SU-DHL-6 (cell line): ENCODE measurements around the gene KRT17.

Experiments used
- H2AFZ ChIP-seq: fragments of 200-600 bp; sonication (generic); 2 replicates; pipeline ENCODE4 v1.6.1; 2014; ENCODE audit warnings: low read depth, mild to moderate bottlenecking, moderate library complexity, mixed read lengths, antibody characterized with exemption, low read length; ENCODE audit not compliant: severe bottlenecking
- H3F3A ChIP-seq: fragments of 200-600 bp; shearing (Covaris generic); 2 replicates; pipeline ENCODE4 v1.6.0; 2016; ENCODE audit warnings: antibody characterized with exemption, mild to moderate bottlenecking; ENCODE audit not compliant: insufficient read depth
- H3K27ac ChIP-seq: fragments of 200-600 bp; sonication (generic); 2 replicates; pipeline ENCODE4 v1.5.1; 2016; ENCODE audit warnings: low read depth, mild to moderate bottlenecking, low read length, moderate library complexity, mixed read lengths
- H3K27me3 ChIP-seq: fragments of 200-600 bp; sonication (generic), shearing (Covaris generic); 2 replicates; pipeline ENCODE4 v1.6.0; 2014; ENCODE audit warnings: mild to moderate bottlenecking, low read length
- H3K36me3 ChIP-seq: fragments of 200-600 bp; sonication (generic); 2 replicates; pipeline ENCODE4 v1.6.1; 2014; ENCODE audit warnings: mild to moderate bottlenecking, low read length, mixed read lengths
- H3K4me2 ChIP-seq: fragments of 300-600, 200-600 bp; shearing (Covaris generic), sonication (generic); 2 replicates; pipeline ENCODE4 v1.6.0; 2014; ENCODE audit warnings: low read length, low read depth, mild to moderate bottlenecking; ENCODE audit not compliant: poor library complexity, severe bottlenecking
- H3K4me3 ChIP-seq: fragments of 200-600 bp; sonication (generic); 2 replicates; pipeline ENCODE4 v1.5.1; 2014; ENCODE audit warnings: antibody characterized with exemption, low read length, mild to moderate bottlenecking, mixed read lengths; ENCODE audit not compliant: insufficient read depth, poor library complexity, severe bottlenecking
- H3K79me2 ChIP-seq: fragments of 200-600 bp; sonication (generic); 2 replicates; pipeline ENCODE4 v1.6.1; 2014; ENCODE audit warnings: mild to moderate bottlenecking, low read length, moderate library complexity; ENCODE audit not compliant: insufficient read depth
- H3K9ac ChIP-seq: fragments of 200-600 bp; sonication (generic); 2 replicates; pipeline ENCODE4 v1.7.0; 2014; ENCODE audit warnings: mild to moderate bottlenecking, low read length
- H3K9me2 ChIP-seq: fragments of 200-600 bp; sonication (generic); replicated peaks from 2 replicates; pipeline ENCODE4 v1.6.1; 2014; ENCODE audit warnings: low read length; ENCODE audit not compliant: insufficient read depth
- H3K9me3 ChIP-seq: fragments of 200-600 bp; sonication (generic); 2 replicates; pipeline ENCODE4 v1.6.1; 2014; ENCODE audit warnings: low read length, mixed read lengths; ENCODE audit not compliant: insufficient read depth
- H4K20me1 ChIP-seq: fragments of 200-600 bp; sonication (generic); 2 replicates; pipeline ENCODE4 v1.6.1; 2014; ENCODE audit warnings: low read depth, mild to moderate bottlenecking, antibody characterized with exemption, low read length, moderate library complexity, mixed read lengths
- CTCF ChIP-seq: fragments of 200-600 bp; sonication (generic); IDR thresholded peaks from one replicate; pipeline ENCODE4 v1.5.1; 2017; ENCODE audit warnings: antibody characterized with exemption, mild to moderate bottlenecking, low read length, moderate library complexity; ENCODE audit not compliant: insufficient read depth, poor library complexity, severe bottlenecking
- EZH2phosphoT487 ChIP-seq: fragments of 200-600 bp; sonication (generic), shearing (Covaris generic); conservative IDR thresholded peaks from 2 replicates; pipeline ENCODE4 v1.6.1; 2018; ENCODE audit warnings: mild to moderate bottlenecking, antibody characterized with exemption, low read length, moderate library complexity, mixed read lengths

The KRT17 gene

GRCh38 chr17:41655611-41656111 is 31.3 kb upstream of the KRT17 start:
- Histone ChIP-seq H3K9ac (no peak overlapping the region), H3K79me2 (no peaks in the 10 kb centered on the region), H3F3A (no peaks in the 10 kb centered on the region), H2AFZ (no peak overlapping the region), H4K20me1 (no peaks in the 10 kb centered on the region), H3K9me2 (no peaks in the 10 kb centered on the region), H3K4me2 (no peak overlapping the region), H3K4me3 (no peak overlapping the region), H3K27ac (no peak overlapping the region), H3K27me3 (no peaks in the 10 kb centered on the region), H3K9me3 (no peaks in the 10 kb centered on the region), H3K36me3 (no peaks in the 10 kb centered on the region)
- TF ChIP-seq CTCF (no peak), EZH2phosphoT487 (no peak)

DNA sequence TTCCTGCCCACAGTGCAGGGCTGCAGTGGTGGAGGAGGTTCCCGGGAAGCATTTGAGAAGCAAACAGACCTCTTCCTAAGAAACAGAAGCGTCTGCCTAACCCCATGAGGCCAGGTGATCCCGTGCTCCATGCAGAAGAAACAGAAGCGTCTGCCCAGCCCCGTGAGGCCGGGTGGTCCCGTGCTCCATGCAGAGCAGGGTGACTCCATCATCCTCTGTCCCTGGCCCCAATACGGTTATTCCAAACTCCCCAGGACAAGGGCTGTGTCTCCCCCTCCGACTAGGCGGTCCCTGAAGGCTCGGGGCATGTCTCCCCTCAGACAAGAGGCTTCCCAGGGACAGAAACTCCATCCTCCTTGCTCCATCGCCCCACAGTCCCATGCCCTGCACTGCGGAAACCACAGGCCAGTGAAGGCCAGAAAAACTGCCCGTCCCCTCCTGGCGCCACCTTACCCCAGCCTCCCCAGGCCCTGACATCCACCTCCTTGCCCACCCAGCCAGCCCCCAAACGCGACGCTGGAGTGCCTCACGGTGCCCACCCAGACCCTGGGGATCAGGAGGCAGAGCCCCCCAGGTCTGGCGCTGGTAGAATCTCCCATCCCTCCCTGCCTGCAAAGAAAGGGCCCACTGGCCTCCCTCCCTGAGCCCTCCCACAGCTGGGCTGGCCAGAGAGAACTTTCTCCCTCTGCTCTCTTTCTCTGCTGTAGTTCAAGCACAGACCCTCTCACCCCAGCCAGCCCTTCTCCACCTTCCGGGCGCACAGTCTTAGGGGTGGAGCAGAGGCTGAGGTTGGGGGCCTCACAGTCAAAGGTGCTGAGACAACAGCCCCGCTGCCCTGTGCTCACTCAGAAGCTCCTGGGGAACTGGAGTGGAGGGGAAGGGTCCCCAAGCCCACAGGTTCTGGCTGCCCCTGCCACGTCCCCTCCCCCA is 30.6 kb upstream of the KRT17 start:
- H3K9me3 ChIP-seq, result no peaks in the 10 kb centered on the region
- H3K27ac ChIP-seq, result no peak overlapping the region
- no peaks in the 10 kb centered on the region for H3F3A ChIP-seq
- H3K9me2 ChIP-seq, result no peaks in the 10 kb centered on the region
- no peak overlapping the region for H3K9ac ChIP-seq
- H3K27me3 ChIP-seq, result no peaks in the 10 kb centered on the region
- no peak overlapping the region for H3K4me2 ChIP-seq
- no peaks in the 10 kb centered on the region for H4K20me1 ChIP-seq
- no peaks in the 10 kb centered on the region for H3K36me3 ChIP-seq
- H3K4me3 ChIP-seq, result no peak overlapping the region
- no peak overlapping the region for H2AFZ ChIP-seq
- H3K79me2 ChIP-seq, result no peaks in the 10 kb centered on the region
- no peak for TF ChIP-seq EZH2phosphoT487
- no peak for TF ChIP-seq CTCF

- Histone ChIP-seq H3K9me2 (no peaks in the 10 kb centered on the region), H3F3A (no peaks in the 10 kb centered on the region), H3K27ac (no peak overlapping the region), H3K36me3 (no peaks in the 10 kb centered on the region), H2AFZ (no peak overlapping the region), H3K27me3 (no peaks in the 10 kb centered on the region), H3K4me3 (no peak overlapping the region), H3K9me3 (no peaks in the 10 kb centered on the region), H3K4me2 (no peak overlapping the region), H3K79me2 (no peaks in the 10 kb centered on the region), H4K20me1 (no peaks in the 10 kb centered on the region), H3K9ac (no peak overlapping the region)
- TF ChIP-seq CTCF, result no peak
- no peak for TF ChIP-seq EZH2phosphoT487
Measured at GRCh38 chr17:41653892-41654677, 29.7 kb upstream of the KRT17 start.
